ENCODE results near the gene TOB1.
"Not testable (repeated sequence)": the region's sequence is repeated elsewhere in the genome, so short reads cannot be mapped to it uniquely, and the experiment has no call there.

TOB1 gene

GRCh38 chr17:50863931-50864330, 2.2 kb downstream of the TOB1 start:
- no peak for DNase-seq (ENCODE audit: low read depth, low spot score)
- TF ChIP-seq CTCF (IDR thresholded peaks at IDR 0.05; ENCODE audit: insufficient read depth, low read length, missing control alignments): no peak
- ChIA-PET CTCF (interaction anchor here (0.7 to 21.7 kb wide), 8 partner anchors 12 to 311 kb away, joined by 3 to 758 read pairs (median 4); no protein-coding TSS in a partner anchor), POLR2A (interaction anchor here (3.9 to 5.9 kb wide), 3 partner anchors 9 to 89 kb away, joined by 24 to 126 read pairs (median 67); no protein-coding TSS in a partner anchor)
- H3K4me3 ChIP-seq (ENCODE audit: low read depth, low read length): peak overlapping the region; percentile 92

GRCh38 chr17:50863221-50863843, 2.8 kb downstream of the TOB1 start:
- H3K4me3 ChIP-seq (ENCODE audit: low read depth, low read length): no peak overlapping the region
- TF ChIP-seq CTCF (IDR thresholded peaks at IDR 0.05; ENCODE audit: insufficient read depth, low read length, missing control alignments): peak; percentile 30
- ChIA-PET CTCF (interaction anchor here (0.7 to 21.7 kb wide), 10 partner anchors 11 to 311 kb away, joined by 3 to 758 read pairs (median 4); partner anchors contain the start of gene NME1), POLR2A (interaction anchor here (0.7 to 5.9 kb wide), 4 partner anchors 9 to 90 kb away, joined by 3 to 126 read pairs (median 46); no protein-coding TSS in a partner anchor)
- no peak for DNase-seq (ENCODE audit: low read depth, low spot score)

GRCh38 chr17:50861822-50862528, 4.2 kb downstream of the TOB1 start:
- no peak overlapping the region for H3K4me3 ChIP-seq (ENCODE audit: low read depth, low read length)
- no peak for DNase-seq (ENCODE audit: low read depth, low spot score)
- ChIA-PET POLR2A (no interaction called here), CTCF (interaction anchor here (0.8 to 21.7 kb wide), 6 partner anchors 10 to 291 kb away, joined by 3 to 758 read pairs (median 7); partner anchors contain the start of gene NME1)
- TF ChIP-seq CTCF (IDR thresholded peaks at IDR 0.05; ENCODE audit: insufficient read depth, low read length, missing control alignments): no peak

GRCh38 chr17:50861334-50861676, 4.8 kb downstream of the TOB1 start:
- no peak for TF ChIP-seq CTCF (IDR thresholded peaks at IDR 0.05; ENCODE audit: insufficient read depth, low read length, missing control alignments)
- H3K4me3 ChIP-seq (ENCODE audit: low read depth, low read length): no peak overlapping the region
- POLR2A ChIA-PET: interaction anchor here (0.9 to 1.3 kb wide), 2 partner anchors 74 to 92 kb away, joined by 3 to 4 read pairs; no protein-coding TSS in a partner anchor
- CTCF ChIA-PET: interaction anchor here (1.1 to 21.7 kb wide), 5 partner anchors 9 to 118 kb away, joined by 3 to 758 read pairs (median 10); no protein-coding TSS in a partner anchor
- no peak for DNase-seq (ENCODE audit: low read depth, low spot score)

- not testable (repeated sequence) for DNase-seq (ENCODE audit: low read depth, low spot score); H3K4me3 ChIP-seq (ENCODE audit: low read depth, low read length)
- ChIA-PET POLR2A (interaction anchor here (1.3 kb wide), 1 partner anchor 14 kb away, joined by 3 read pairs; no protein-coding TSS in a partner anchor), CTCF (interaction anchor here (0.6 to 21.7 kb wide), 8 partner anchors 8 to 132 kb away, joined by 3 to 758 read pairs (median 3); no protein-coding TSS in a partner anchor)
These were observed 6.4 kb downstream of the TOB1 start for GRCh38 chr17:50859727-50860126.

- DNase-seq (ENCODE audit: low read depth, low spot score): no peak
- POLR2A ChIA-PET: interaction anchor here (0.6 kb wide), 1 partner anchor 240 kb away, joined by 3 read pairs; no protein-coding TSS in a partner anchor
- CTCF ChIA-PET: interaction anchor here (0.8 to 21.7 kb wide), 4 partner anchors 7 to 90 kb away, joined by 3 to 758 read pairs (median 82); no protein-coding TSS in a partner anchor
- no peak for TF ChIP-seq CTCF (IDR thresholded peaks at IDR 0.05; ENCODE audit: insufficient read depth, low read length, missing control alignments)
- H3K4me3 ChIP-seq (ENCODE audit: low read depth, low read length): no peak overlapping the region
These were observed 7.5 kb downstream of the TOB1 start for GRCh38 chr17:50858486-50859225.

Data from AG04449 (cell line).